Measurements from ENCODE around the gene NOXA1.

The NOXA1 gene

DNA sequence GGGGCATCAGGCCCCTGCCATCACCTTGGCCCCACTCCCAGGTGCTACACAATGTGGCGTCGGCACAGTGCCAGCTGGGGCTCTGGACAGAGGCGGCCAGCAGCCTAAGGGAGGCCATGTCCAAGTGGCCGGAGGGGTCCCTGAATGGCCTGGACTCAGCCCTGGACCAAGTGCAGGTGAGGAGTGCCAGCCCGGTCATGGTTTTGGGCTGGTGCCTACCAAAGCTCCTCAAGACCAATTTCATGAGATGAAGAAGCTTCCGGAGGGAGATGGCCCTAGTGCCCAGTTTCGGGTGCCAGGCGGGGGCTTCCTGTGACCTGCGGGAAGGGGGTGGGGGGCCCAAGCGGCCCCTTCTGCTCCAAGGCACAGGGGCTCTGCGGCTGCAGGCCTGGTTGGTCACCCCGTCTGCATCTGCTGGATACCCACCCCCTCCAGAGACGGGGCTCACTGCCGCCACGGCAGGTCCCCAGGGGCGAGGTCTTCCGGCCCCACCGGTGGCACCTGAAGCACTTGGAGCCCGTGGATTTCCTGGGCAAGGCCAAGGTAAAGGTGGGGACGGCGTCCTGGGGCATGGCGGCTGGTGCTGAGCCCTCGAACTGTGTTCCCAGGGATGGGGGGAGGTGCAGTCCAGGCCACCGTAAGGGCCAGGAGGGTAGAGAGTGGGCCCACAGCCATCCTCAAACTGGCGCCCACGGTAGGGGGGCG lies 5.8 kb downstream of the NOXA1 start:
- no peak for DNase-seq

DNA sequence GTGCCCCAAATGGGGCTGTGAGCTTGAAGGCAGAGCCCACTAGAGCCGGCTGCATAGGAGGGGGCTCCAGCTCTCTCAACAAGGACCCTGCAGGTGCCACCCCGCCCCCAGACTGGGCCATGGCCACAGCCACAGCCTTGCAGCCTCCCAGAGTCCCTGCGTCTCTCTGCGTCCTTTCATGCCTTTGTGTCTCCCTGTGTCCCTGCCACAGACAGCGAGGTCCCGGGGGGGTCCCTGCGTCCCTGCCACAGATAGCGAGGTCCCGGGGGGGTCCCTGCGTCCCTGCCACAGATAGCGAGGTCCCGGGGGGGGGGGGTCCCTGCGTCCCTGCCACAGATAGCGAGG lies 6.3 kb downstream of the NOXA1 start:
- no peak for DNase-seq

DNA sequence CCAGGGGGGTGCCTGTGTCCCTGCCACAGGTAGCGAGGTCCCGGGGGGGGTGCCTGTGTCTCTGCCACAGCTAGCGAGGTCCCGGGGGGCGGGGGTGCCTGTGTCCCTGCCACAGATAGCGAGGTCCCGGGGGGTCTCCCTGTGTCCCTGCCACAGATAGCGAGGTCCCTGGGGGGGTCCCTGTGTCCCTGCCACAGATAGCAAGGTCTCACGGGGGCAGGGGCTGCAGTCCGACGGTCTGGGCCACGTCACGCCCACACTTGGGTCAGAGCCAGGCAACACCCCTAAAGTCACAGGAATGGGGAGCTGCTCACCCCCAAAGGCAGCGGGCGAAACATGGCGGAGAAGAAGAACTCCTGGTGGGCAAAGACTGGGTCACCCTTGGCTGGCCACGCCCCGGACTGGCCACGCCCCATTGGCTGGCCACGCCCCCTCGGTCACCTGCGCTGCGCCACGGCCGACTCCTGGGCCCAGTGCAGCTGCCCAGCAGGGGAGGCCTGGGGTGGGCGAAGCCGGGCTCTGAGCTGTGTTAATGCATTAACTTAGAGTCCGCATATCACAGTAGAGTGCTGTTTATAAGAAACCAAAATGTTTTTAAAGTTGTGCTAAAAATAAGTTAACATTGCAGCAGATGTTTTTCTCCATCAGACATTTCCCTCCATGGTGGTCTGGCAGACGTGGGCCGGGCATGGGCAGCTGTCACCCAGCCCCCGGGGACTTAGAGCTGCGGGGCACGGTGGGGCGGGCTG lies 7.0 kb downstream of the NOXA1 start:
- DNase-seq, result no peak

DNA sequence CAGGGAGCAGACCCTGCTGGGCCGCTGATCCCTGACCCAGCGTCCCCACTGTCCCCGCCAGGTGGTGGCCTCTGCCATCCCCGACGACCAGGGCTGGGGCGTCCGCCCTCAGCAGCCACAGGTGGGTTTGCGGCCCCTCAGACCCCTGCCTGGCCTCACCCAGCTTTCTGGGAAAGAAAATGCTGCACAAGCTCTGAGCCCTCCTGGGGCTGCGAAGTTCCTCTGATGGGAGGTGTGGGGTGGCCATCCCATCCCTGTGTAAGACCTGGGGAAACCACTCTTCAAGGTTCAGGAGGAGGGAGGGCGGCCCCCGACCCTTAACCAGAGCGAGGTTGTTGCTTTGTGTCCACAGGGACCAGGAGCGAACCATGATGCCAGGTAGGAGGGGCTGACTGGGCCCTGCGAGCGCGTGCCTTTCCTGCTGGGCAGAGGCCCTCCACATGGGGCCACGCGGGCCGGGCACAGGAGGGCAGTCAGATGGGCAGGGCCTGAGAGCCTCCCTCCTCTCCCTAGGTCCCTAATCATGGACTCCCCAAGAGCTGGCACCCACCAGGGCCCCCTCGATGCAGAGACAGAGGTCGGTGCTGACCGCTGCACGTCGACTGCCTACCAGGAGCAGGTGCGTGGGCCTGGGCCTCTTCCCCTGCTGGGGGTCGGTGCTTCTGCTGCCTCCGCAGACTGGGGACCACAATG lies 7.7 kb downstream of the NOXA1 start:
- no peak for DNase-seq

DNA sequence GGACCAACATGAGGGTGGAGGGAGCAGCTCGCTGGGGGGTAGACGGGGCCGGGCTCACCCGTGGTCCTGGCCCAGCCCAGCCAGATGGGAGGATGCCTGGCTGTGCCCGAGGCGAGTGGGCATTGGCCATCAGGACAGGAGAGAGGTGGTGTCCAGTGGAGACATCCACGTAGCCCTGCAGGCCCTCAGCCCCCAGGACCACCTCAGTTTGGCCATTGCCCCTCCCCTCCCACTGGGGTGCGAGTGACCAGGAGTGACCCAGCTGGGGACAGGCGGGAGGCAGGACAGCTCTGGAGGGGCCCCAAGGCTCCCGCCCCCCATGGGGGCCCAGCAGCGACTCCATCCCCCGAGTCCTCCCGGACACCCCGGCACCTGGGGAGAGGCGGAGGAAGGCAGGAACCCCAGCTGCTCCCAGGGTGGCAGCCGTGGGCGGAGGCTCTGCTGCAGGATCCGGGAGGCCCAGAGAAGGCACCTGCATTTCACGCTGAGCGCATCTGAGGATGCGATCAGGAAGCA lies 8.3 kb downstream of the NOXA1 start:
- DNase-seq, result no peak

DNA sequence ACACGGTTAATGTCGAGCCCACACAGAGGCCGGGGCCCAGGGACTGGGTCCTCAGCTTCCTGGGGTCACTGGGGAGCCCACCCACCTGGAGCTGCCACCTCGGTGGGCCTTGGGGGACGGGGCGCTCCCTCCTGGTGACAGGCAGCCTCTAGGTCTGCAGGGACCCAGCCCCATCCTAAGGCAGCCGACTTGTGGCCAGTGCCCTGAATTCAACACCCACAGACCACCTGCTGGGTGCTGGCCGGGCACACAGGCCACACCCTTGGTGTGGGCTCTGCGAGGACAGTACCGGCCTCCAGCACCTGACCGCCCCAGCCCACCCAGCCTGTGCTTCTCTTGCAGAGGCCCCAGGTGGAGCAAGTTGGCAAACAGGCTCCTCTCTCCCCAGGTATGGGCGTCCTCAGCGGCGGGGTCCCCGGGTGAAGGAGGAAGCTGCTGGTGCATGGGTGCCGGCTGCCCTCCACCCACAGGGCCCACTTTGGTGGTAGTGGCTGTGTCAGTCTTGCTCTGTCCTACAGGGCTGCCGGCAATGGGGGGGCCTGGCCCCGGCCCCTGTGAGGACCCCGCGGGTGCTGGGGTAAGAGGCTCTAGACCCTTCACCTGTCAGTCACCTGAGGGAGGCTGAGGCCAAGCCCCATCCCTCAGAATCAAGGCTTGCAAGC lies 9.6 kb downstream of the NOXA1 start:
- DNase-seq, result no peak

DNA sequence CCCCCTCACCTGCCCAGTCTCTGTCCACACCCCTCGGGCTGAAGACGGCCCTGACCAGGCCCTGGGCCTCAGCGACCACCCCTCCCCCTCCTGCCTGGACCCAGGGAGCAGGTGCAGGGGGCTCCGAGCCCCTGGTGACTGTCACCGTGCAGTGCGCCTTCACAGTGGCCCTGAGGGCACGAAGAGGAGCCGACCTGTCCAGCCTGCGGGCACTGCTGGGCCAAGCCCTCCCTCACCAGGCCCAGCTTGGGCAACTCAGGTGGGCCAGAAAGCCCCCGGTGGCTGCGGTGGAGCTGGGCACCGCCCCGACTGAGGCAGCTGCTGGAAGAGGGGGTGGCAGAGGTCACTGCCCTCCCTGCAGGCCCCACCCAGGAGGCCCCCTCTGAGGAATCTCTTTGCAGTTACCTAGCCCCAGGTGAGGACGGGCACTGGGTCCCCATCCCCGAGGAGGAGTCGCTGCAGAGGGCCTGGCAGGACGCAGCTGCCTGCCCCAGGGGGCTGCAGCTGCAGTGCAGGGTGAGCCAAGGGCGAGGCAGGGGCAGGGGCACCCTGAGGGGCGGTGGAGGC lies 10.2 kb downstream of the NOXA1 start:
- no peak for DNase-seq

DNA sequence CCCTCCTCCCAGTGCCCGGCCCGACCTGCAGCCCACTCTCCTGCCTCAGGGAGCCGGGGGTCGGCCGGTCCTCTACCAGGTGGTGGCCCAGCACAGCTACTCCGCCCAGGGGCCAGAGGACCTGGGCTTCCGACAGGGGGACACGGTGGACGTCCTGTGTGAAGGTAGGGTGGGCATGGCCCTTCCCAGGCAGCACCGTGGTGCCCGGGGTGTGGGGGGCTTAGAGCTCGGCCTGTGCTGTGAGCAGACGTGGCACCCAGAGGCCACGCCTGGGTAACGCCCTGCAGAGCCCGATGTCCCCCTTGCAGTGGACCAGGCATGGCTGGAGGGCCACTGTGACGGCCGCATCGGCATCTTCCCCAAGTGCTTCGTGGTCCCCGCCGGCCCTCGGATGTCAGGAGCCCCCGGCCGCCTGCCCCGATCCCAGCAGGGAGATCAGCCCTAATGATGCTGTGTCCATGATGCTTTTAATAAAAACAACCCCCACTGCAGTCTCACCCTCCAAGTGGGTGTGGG lies 10.8 kb downstream of the NOXA1 start:
- no peak for DNase-seq

DNA sequence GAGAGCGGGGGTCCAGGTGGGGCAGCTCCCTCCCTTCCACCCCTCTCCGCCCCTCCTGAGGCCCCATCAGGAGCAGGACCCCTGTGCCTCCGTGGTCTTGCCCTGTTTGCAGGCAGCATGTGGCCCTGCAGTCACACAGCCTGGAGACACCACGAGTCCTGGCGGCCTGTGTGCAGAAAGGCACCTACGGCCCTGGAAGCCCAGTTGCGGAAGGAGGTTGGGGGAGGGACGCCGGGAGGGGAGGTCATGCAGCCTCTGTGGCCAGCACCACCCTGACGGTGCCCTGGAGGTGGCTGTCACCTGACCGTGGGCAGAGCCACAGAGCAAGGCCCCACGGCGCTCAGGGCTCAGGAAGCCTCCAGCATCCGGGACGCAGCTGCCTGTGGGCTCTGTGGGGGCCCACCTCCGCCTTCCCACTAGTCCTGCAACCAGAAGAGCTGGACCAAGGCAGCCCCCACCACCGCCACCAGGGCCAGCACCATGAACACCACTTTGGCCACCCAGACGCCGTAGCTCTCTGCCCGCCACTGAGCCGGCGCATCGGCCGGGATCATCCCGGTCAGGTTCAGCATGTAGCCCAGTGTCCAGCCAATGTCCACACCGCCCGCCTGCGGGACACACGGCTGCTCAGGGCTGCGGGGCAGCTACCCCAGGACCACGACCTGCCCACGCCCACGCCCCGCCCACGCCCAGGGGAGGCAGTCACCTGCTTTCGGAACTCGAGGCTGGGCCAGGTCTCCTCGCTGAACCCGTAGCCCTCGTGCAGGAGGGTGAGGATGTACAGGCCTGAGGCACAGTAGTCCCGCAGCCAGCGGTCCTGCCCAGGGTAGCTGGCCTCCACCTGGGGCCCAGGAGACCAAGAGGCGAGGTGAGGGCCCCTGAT lies 11.5 kb downstream of the NOXA1 start:
- no peak for DNase-seq

DNA sequence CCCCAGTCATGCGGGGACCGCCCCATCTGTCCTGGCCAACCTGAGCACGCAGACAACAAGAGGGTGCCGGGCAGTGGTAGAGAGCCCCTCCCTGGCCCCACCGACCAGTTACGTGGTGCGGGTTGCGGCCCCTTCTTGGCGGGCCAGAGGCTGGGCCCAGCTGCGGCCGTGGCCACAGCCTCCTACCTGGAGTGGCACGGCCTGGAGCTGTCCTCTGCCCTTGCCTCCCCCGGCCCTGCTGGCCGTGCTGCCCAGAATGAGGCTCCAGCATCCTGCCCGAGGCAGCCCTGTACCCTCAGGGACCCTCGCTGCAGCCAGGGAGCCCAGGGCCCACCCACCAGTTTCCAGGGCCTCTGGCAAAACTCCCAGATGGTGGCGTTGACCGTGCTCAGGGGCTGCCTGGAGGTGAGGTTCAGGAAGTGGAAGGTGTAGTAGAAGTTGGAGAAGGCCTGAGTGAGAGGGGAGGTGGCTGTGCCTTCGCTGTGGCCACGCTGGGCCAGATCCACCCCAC lies 12.2 kb downstream of the NOXA1 start:
- DNase-seq, result no peak

DNA sequence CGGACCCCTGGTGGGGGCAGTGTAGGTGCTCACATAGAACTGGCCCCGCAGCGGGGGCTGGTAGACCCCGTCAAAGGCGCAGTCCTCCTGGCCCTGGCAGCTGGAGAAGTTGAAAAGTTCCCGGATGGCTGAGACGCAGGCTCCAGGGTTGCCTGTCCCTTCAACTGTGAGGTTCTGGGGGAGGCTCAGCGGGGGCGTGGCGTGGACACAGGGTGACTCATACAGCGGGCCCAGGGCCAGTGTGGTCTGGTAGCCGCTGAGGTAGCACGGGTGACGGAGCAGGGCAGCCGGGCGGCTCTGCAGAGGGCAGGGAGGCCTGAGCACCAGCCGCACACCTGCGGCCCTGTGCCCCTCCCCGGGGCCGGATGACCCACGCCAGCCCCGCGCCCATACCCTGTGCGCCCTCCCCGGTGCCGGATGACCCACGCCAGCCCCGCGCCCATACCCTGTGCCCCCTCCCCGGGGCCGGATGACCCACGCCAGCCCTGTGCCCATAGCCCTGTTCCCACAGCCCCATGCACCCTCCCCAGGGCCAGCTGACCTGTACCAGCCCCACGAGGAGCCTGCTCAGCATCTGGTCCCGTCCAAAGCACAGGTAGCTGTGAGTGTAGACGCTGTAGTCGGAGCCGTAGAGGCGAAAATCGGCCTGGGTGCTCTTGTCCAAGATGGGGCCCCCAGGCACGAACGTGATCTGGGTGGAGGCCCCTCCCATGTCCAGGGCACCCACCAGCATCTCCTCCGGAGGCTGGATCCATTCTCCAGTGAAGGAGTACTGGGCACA lies 13.0 kb downstream of the NOXA1 start:
- DNase-seq, result no peak

DNA sequence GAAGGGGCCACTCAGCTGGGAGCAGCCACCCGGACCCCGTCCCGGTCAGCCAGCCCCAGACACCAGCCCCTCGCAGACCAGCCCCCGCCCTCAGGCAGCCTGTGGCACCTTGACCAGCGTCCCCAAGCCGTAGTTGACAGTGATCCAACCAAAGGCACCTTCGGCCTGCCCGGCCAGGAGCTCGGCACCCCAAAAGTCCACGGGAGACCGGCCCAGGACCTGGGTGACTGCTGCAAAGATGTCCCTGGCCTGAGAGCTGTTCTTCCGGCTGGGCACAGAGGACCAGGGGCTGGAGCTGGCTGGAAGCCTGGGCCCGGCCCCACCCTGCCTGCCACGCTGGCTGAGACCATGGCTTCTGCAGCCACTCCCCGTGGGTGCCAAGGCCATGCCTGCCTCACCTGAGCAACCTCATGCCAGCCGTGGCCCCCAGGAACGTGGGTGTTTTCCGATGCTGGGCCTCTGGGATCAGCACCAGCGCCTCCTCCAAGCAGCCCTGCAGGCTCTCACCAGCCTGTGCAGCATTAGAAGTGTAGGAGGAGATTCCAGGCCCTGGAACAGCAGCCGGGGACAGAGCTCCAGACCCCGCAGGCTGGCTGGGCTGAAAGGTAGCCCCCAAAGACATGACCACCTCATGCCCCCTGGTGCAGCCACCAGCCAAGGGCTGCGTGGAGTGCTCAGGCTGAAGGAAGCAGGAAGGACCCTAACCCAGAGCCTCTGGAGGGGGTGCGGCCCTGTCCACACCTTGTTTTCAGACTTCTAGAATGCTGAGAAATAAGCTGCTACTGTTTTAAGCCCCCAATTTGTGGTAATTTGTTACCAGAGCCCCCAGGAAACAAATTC lies 13.8 kb downstream of the NOXA1 start:
- DNase-seq, result no peak

DNA sequence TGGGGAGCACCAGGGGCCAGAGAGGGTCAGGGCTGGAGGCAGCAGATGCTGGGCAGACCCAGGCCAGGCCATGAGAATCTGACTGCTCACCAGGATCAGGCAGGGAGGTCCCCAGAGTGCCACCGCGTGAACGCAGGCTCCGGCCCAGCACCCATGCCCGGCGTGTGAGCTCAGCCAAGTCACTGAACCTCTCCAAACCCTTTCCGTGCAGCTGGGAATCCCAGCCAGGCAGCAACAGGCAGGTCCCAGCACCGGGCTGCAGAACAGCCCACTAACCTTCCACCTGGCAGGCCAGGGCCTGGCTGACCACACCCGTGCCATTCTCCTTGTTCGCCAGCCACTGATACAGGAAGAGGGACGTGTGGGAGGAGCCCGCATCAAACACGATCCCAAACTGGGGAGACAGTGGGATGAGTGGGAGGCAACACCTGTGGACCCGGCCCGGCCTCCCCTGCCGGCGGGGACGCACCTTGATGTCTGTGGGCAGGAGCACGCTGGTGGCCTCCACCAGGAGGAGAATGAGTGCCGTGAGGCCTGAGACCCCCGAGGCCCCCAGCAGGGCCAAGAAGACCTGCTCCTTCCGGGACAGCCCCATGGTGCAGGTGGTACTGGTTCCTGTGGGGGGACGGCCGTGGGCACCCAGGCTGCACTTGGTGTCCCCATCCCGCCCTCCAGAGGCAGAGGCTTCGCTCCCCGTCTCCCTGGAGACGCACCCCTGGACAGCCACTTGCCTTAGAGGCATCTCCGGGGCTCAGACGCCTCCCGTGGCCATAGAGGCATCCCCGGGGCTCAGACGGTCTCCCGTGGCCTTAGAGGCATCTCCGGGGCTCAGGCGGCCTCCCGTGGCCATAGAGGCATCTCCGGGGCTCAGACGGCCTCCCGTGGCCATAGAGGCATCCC lies 14.7 kb downstream of the NOXA1 start:
- DNase-seq, result no peak

DNA sequence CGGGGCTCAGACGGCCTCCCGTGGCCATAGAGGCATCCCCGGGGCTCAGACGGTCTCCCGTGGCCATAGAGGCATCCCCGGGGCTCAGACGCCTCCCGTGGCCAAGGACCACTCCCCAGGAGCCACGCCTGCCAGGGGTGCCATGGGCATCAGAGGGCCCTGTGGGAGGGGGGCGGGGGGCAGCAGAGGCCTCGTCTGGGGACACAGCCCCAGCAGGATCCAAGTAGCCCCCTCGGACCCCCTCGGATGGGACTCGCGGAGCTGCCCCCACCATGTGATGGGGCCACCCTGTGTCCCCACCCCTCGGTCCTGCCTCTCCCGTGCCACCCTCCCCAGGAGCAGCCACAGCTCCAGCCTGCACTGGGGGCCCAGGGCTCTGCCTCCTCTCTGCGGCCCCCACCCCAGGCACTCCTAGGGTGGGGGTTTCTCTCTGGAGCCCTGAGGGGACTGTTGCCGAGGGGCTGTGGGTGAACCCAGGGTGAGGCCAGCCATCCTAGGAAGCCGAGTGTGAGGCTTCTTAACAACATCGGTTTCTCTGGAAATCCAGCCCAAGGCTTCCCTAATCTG lies 15.5 kb downstream of the NOXA1 start:
- no peak for DNase-seq

DNA sequence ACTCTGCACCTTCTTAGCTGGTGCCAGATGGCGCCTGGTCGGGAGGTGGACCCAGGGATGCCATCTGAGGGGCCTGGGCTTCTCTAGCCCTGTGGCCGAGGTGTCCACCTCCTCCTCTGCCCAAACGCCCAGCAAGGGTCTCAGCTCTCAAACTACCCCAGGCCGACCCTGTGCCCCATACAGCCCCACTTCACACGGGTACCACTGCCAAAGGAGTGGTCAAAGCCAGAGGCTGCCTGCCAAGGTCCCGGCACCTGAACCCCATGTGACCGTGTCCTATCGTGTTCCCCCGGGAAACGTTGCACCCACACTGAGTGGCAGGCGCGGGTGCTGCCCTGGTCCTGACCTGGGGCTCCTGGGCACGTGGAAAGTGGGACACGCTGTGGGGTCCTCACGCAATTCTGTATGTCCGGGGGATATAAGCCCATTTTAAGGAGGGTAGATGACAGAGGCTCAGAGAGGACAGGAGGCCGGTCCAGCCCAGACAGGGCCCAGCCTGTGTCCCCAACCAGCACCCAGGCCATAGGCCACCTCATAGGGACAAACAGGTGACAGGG lies 16.0 kb downstream of the NOXA1 start:
- no peak for DNase-seq

DNA sequence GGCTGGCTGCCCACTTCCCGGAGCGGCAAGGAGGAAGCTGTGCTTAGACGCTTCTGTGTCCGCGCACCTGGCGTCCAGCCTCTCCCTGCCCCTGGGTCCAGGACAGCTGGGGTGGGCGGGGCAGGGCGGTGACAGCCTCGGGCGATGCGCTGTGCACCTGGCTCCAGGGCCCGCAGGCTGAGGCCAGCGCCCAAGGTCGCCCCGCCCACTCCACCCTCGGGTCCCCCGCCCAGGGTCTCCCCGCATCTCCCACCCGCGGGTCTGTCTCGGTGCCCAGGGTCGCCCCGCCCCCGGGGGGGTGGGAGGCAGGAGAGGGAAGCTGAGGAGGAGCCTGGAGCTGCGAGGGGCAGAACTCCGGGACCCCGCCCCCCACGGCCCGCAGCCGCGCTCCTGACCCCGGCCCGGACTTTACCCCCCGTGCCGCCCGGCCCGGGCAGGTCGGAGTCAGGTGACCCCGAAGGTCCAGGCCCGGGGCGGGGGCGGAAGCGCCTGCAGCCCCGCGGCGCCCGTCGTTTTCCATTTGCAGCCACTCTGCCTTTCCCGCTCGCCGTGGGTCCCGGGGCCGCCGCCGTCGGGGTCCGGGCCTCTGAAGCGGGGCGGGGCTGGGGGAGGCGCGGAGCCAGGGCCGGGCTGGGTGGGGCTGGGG lies 18.2 kb downstream of the NOXA1 start, which contains the start of gene ENTPD8:
ENTPD8 (minus strand) TSS at position 69 of the 646 bp plus-strand sequence. CDS start 3,072 bp downstream, outside the sequence.
- DNase-seq, result no peak

DNA sequence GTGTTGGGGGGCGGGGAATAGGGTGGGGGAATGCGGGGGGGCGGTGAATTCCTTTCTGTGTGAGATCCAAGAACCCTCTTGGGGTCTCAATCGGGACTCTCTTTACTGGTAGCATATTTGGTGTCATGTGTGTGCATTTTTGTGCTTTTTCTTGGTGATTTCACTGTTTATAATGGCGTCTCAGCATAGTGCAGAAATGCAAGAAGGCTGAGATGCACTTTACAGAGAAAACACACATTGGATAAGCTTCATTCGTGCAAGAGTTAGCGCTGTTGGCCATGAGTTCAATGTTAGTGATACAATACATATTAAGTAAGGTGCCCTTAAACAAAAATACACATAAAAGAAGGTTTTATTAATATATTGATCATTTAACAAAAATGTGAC lies 18.7 kb downstream of the NOXA1 start:
- no peak for DNase-seq

Data from CD4-positive, alpha-beta T cell treated with Interleukin-4 for 4 hours (primary cell).